ENCODE measurements around the gene KCMF1.

The KCMF1 gene

DNA sequence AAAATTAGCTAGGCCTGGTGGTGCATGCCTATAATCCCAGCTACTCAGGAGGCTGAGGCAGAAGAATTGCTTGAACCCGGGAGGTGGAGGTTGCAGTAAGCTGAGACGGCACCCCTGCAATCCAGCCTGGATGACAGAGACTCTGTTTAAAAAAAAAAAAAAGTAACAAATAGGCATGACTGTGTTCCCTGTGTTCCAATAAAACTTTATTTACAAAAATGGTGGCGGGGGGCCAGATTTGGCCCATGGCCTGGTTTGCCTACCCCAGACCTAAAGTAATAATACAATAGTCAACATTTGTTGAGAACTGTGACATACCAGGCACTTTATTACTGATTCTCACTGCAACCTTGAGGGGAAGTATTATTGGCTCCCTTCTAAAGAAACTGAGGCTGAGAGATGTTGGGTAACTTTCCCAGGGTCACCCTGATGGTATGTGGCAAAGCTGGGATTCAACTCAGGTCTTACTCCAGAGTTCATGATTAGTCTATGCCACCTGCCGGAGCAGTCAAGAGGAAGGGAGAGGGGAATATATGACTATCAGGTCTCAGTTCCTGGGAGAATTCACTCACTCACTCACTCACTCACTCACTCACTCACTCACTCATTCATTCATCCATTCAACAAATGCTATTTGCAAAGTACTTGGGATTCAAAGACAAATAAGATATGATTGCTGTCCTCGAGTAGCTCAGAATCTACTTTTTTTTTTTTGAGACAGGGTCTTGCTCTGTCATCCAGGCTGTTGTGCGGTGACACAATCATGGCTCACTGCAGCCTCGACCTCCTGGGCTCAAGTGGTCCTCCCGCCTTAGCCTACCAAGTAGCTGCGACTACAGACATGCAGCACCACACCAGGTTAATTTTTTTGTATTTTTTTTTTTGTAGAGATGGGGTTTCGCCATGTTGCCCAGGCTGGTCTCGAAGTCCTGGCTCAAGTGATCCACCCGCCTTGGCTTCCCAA lies 14.3 kb upstream of the KCMF1 start:
- H3K4me3 ChIP-seq (ENCODE audit: low read depth, low read length), result no peak overlapping the region
- TF ChIP-seq, protein P1, sequence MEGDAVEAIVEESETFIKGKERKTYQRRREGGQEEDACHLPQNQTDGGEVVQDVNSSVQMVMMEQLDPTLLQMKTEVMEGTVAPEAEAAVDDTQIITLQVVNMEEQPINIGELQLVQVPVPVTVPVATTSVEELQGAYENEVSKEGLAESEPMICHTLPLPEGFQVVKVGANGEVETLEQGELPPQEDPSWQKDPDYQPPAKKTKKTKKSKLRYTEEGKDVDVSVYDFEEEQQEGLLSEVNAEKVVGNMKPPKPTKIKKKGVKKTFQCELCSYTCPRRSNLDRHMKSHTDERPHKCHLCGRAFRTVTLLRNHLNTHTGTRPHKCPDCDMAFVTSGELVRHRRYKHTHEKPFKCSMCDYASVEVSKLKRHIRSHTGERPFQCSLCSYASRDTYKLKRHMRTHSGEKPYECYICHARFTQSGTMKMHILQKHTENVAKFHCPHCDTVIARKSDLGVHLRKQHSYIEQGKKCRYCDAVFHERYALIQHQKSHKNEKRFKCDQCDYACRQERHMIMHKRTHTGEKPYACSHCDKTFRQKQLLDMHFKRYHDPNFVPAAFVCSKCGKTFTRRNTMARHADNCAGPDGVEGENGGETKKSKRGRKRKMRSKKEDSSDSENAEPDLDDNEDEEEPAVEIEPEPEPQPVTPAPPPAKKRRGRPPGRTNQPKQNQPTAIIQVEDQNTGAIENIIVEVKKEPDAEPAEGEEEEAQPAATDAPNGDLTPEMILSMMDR (IDR thresholded peaks at IDR 0.05; ENCODE audit: borderline replicate concordance, insufficient read depth, low read depth, low read length), result no peak

DNA sequence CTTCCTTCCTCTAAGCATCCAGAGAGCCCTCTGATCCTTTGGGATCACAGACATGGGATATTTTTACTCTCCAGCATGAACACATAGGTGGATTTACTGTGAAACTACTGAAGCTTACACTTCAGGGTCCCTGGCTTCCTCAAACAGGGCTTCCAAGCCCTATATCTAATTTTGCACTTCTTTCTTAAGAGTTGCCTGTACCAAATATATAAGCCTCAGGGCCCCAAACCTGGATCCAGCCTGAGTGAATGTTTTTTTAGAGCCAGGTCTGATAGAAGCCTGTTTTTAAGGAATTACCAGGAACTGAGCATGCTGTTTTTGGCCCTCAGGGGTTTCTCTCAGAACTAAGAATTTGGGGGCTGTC lies 13.2 kb upstream of the KCMF1 start:
- H3K4me3 ChIP-seq (ENCODE audit: low read depth, low read length), result no peak overlapping the region

DNA sequence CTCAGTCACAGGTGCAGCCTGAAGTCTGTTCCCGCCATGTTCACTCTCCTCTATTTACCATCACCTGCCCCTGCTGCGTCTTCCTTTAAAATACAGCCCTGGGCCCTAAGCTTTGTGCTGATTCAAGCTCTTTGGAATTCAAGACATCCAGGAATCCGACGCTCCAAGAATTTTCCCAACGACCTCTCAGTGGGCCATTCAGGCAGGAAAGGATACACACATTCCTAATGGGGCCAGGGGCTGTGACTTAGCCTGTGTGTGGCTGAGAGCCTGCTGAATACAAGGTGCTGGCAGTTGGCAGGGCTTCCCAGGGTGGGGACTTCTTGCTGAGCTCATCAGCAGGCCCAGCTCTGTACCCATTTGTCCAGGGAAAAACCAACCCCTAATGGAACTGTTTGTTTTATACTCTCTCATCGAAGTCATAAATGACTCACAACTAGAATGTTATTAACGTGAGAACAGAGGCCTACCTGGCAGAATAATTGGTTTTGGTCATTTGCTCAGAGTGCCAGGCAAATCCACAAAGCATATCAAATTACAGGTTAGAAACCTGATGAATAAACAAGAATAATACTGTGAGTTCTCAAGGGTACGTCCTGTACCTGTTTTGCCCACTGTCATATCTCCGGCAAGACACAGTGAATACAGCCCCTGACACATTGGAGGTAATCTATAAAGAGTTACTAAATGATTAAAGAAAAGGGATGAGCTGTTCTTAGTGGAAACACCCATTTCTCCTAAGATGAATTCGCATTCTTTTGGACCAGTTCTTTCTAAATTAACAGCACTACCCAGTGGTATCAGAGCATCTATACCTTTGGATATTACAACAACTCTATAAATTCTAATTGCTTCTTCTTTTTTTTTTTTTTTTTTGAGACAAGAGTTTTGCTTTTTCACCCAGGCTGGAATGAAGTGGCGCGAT lies 12.6 kb upstream of the KCMF1 start:
- H3K4me3 ChIP-seq (ENCODE audit: low read depth, low read length), result no peak overlapping the region
- TF ChIP-seq, protein P1 (IDR thresholded peaks at IDR 0.05; ENCODE audit: borderline replicate concordance, insufficient read depth, low read depth, low read length), result no peak

More for the DNA sequence above, 13.2 kb upstream of the KCMF1 start:
- TF ChIP-seq, protein P1 (IDR thresholded peaks at IDR 0.05; ENCODE audit: borderline replicate concordance, insufficient read depth, low read depth, low read length), result no peak

DNA sequence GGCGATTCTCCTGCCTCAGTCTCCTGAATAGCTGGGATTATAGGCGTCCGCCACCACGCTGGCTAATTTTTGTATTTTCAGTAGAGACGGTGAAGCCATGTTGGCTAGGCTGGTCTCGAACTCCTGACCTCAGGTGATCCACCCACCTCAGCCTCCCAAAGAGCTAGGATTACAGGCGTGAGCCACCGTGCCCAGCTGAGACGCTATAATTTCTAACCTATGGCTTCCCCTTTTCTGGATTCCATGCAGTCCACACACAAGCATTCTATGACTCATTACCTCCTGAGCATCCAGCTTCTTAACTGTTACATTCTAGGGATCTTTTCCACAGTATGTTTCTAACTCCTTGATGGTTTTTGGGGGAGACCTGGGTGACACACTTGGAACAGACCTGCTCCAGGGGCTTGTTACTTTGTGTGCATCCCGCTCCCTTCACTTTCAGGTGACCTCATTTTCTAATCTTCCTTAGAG lies 11.8 kb upstream of the KCMF1 start:
- TF ChIP-seq, protein P1 (IDR thresholded peaks at IDR 0.05; ENCODE audit: borderline replicate concordance, insufficient read depth, low read depth, low read length), result no peak

DNA sequence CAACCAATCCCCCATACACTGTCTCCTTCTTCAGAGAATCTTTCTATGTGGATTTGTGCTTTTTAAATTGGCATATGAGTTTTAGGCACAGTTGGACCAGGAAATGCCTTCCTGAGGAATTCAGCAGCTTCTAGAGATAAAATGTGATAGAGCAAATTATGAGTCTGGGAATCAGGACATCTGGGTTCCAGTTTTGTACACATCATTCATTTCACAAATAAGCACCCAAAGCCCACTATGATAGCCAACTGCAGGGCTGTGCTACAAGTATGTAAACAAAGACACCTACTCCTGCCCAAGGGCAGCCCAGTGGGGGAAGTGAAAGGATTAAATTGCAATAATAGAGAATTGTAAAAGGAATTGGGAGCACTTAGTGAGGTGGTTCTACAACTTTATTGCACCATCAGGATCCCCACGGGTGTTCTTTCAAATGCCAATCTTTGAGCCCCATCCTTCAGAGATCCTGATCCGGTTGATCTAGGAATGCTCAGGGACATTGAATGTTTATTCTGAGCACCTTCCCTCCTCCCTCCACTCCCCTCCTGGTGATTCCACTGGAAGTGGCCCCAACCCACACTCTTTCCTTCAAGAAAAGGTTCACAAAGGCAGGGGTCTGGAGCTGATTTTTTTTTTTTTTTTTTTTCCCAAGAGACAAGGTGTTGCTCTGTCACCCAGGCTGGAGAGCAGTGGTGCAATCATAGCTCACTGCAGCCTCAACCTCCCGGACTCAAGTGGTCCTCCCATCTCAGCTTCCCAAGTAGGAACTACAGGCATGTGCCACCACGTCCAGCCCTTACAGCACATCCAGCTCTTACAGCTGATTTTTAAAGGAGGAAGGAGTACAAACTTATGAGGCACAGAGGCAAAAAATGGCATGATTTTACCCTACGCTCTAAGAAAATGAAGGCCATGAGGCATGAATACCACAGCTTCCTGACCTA lies 11.1 kb upstream of the KCMF1 start:
- TF ChIP-seq, protein P1 (IDR thresholded peaks at IDR 0.05; ENCODE audit: borderline replicate concordance, insufficient read depth, low read depth, low read length), result no peak
- H3K4me3 ChIP-seq (ENCODE audit: low read depth, low read length), result no peak overlapping the region

More for the DNA sequence above, 11.8 kb upstream of the KCMF1 start:
- no peak overlapping the region for H3K4me3 ChIP-seq (ENCODE audit: low read depth, low read length)

DNA sequence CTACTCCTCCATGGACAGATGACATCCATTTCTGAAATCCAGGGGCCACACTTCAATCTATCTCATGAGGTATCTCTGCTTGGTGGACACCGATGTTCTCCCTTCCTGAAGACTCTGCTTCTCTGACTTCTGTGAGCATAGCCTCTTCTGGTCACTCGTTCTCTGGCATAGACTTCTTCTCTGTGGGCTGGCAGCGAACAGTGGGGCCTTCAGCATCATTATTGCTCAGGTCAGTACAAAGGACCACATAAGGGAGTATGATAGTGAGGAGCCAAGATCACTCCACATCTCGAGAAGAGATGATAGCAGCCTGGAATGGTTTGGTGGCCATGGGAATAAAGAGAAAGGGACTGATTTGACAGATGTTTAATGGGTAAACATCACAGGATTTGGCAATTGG lies 8.0 kb upstream of the KCMF1 start:
- no peak overlapping the region for H3K4me3 ChIP-seq (ENCODE audit: low read depth, low read length)
- TF ChIP-seq, protein P1 (IDR thresholded peaks at IDR 0.05; ENCODE audit: borderline replicate concordance, insufficient read depth, low read depth, low read length), result no peak
